H9 (cell line): ENCODE measurements around the gene SETSIP. TPM values are rescaled to one million over a fixed set of nuclear protein-coding genes. Genes with fewer than 3 reads are reported as not detected.

Source experiments
- DNase-seq: peaks from one replicate; pipeline ENCODE4 v3.0.0-alpha.2; 2017
- H2AFZ ChIP-seq: one replicate; pipeline ENCODE4 v1.6.1; 2013; ENCODE audit warnings: mild to moderate bottlenecking, low read length, control low read depth, moderate library complexity
- H2AK5ac ChIP-seq: 2 replicates; pipeline ENCODE4 v1.6.1; 2013; ENCODE audit warnings: low read length, control low read depth, mixed read lengths; ENCODE audit not compliant: insufficient read length
- H2BK120ac ChIP-seq: one replicate; pipeline ENCODE4 v1.6.1; 2013; ENCODE audit warnings: low read depth, mild to moderate bottlenecking, low read length, control low read depth, inconsistent platforms; ENCODE audit not compliant: poor library complexity, severe bottlenecking
- H2BK12ac ChIP-seq: 2 replicates; pipeline ENCODE4 v1.6.1; 2013; ENCODE audit warnings: low read length, control low read depth, mixed read lengths, low read depth; ENCODE audit not compliant: insufficient read length
- H2BK15ac ChIP-seq: 2 replicates; pipeline ENCODE4 v1.6.1; 2013; ENCODE audit warnings: low read depth, low read length, control low read depth
- H2BK20ac ChIP-seq: one replicate; pipeline ENCODE4 v1.6.1; 2013; ENCODE audit warnings: low read depth, mild to moderate bottlenecking, low read length, control low read depth, inconsistent platforms; ENCODE audit not compliant: poor library complexity, severe bottlenecking
- H2BK5ac ChIP-seq: 2 replicates; pipeline ENCODE4 v1.6.1; 2013; ENCODE audit warnings: low read length, control low read depth, mixed read lengths; ENCODE audit not compliant: insufficient read length
- H3K14ac ChIP-seq: 2 replicates; pipeline ENCODE4 v1.6.1; 2013; ENCODE audit warnings: low read length, control low read depth; ENCODE audit not compliant: insufficient read depth
- H3K18ac ChIP-seq: 2 replicates; pipeline ENCODE4 v1.6.1; 2013; ENCODE audit warnings: low read depth, mild to moderate bottlenecking, mixed read lengths, low read length, control low read depth; ENCODE audit not compliant: insufficient read length
- H3K23ac ChIP-seq: 2 replicates; pipeline ENCODE4 v1.6.1; 2013; ENCODE audit warnings: low read length, control low read depth, mixed read lengths, low read depth; ENCODE audit not compliant: insufficient read length
- H3K23me2 ChIP-seq: 2 replicates; pipeline ENCODE4 v1.6.1; 2013; ENCODE audit warnings: low read depth, mild to moderate bottlenecking, mixed read lengths, low read length, control low read depth; ENCODE audit not compliant: insufficient read length, poor library complexity, severe bottlenecking
- H3K27ac ChIP-seq: 2 replicates; pipeline ENCODE4 v1.5.1; 2013; ENCODE audit warnings: low read length, control low read depth, mixed read lengths, low read depth; ENCODE audit not compliant: insufficient read length
- H3K27me3 ChIP-seq: 2 replicates; pipeline ENCODE4 v1.6.1; 2013; ENCODE audit warnings: low read length, control low read depth, inconsistent platforms; ENCODE audit not compliant: insufficient read depth
- H3K4ac ChIP-seq: 2 replicates; pipeline ENCODE4 v1.6.1; 2013; ENCODE audit warnings: low read depth, mild to moderate bottlenecking, control low read depth, inconsistent platforms, low read length, moderate library complexity
- H3K4me1 ChIP-seq: 2 replicates; pipeline ENCODE4 v1.6.1; 2013; ENCODE audit warnings: low read length, control low read depth, inconsistent platforms; ENCODE audit not compliant: insufficient read depth
- H3K4me2 ChIP-seq: 2 replicates; pipeline ENCODE4 v1.6.1; 2013; ENCODE audit warnings: low read length, control low read depth, mixed read lengths; ENCODE audit not compliant: insufficient read length, insufficient read depth
- H3K56ac ChIP-seq: 2 replicates; pipeline ENCODE4 v1.6.1; 2013; ENCODE audit warnings: low read depth, mild to moderate bottlenecking, mixed read lengths, low read length, control low read depth; ENCODE audit not compliant: insufficient read length
- H3K79me1 ChIP-seq: 2 replicates; pipeline ENCODE4 v1.6.1; 2013; ENCODE audit warnings: low read depth, mild to moderate bottlenecking, moderate library complexity, low read length, control low read depth, inconsistent platforms; ENCODE audit not compliant: insufficient read depth, poor library complexity, severe bottlenecking
- H3K79me2 ChIP-seq: 2 replicates; pipeline ENCODE4 v1.6.1; 2013; ENCODE audit warnings: low read length, control low read depth, inconsistent platforms; ENCODE audit not compliant: insufficient read depth
- H3K9ac ChIP-seq: 2 replicates; pipeline ENCODE4 v1.6.1; 2013; ENCODE audit warnings: low read length, control low read depth, mixed read lengths; ENCODE audit not compliant: insufficient read length; ENCODE audit errors: extremely low read depth
- H3K9me3 ChIP-seq: one replicate; pipeline ENCODE4 v1.6.1; 2013; ENCODE audit warnings: low read depth, low read length, inconsistent platforms; ENCODE audit not compliant: control insufficient read depth
- H3T11ph ChIP-seq: one replicate; pipeline ENCODE4 v1.6.1; 2013; ENCODE audit warnings: mild to moderate bottlenecking, low read length, control low read depth, inconsistent platforms
- H4K20me1 ChIP-seq: one replicate; pipeline ENCODE4 v1.6.1; 2013; ENCODE audit not compliant: control insufficient read depth, insufficient read length, insufficient read depth
- H4K5ac ChIP-seq: 2 replicates; pipeline ENCODE4 v1.6.1; 2013; ENCODE audit warnings: low read depth, mild to moderate bottlenecking, mixed read lengths, low read length, control low read depth; ENCODE audit not compliant: insufficient read length
- H4K8ac ChIP-seq: replicated peaks from 2 replicates; pipeline ENCODE4 v1.6.1; 2013; ENCODE audit warnings: low read length, control low read depth, mixed read lengths, low read depth; ENCODE audit not compliant: insufficient read length
- H4K91ac ChIP-seq: 2 replicates; pipeline ENCODE4 v1.6.1; 2013; ENCODE audit warnings: low read depth, mild to moderate bottlenecking, moderate library complexity, mixed read lengths, low read length, control low read depth; ENCODE audit not compliant: insufficient read length
- H3K27ac Mint-ChIP-seq, 3 experiments: 2 replicates in 2 of 3; 3 replicates in 1 of 3; pipeline ENCODE4 v1.8.0; 2020 to 2021; ENCODE audit warnings: mixed read lengths in 3 of 3, mild to moderate bottlenecking in 1 of 3, moderate library complexity in 1 of 3
- H3K27me3 Mint-ChIP-seq: 2 replicates; pipeline ENCODE4 v1.8.0; 2021; ENCODE audit warnings: low read depth, mild to moderate bottlenecking, moderate library complexity, mixed read lengths
- H3K36me3 Mint-ChIP-seq, 3 experiments: 2 replicates in 2 of 3; 3 replicates in 1 of 3; pipeline ENCODE4 v1.8.0; 2020 to 2021; ENCODE audit warnings: low read depth in 3 of 3, mixed read lengths in 3 of 3; ENCODE audit not compliant: insufficient read depth in 1 of 3
- H3K4me1 Mint-ChIP-seq, 2 experiments: 2 replicates each; pipeline ENCODE4 v1.8.0; 2020; ENCODE audit warnings: mixed read lengths in 2 of 2
- H3K4me3 Mint-ChIP-seq, 2 experiments: 2 replicates in 1 of 2; 3 replicates in 1 of 2; pipeline ENCODE4 v1.8.0; 2020 to 2021; ENCODE audit warnings: mild to moderate bottlenecking in 2 of 2, mixed read lengths in 2 of 2, moderate library complexity in 1 of 2
- H3K9me3 Mint-ChIP-seq, 2 experiments: 2 replicates in 1 of 2; 3 replicates in 1 of 2; pipeline ENCODE4 v1.8.0; 2020; ENCODE audit warnings: mild to moderate bottlenecking in 2 of 2, mixed read lengths in 2 of 2, moderate library complexity in 1 of 2
- CTCF ChIP-seq: fragments of 200-600 bp; sonication (generic); conservative IDR thresholded peaks from 3 replicates; pipeline ENCODE4 v1.8.0; 2021; ENCODE audit warnings: antibody characterized with exemption, mild to moderate bottlenecking
- WGBS: extraction: QIAGEN DNeasy Blood & Tissue Kit; methylation state at CpG from one replicate; pipeline ENCODE4 v1.1.7; 2013; ENCODE audit warnings: missing lambda C conversion rate, low lambda C conversion rate, mixed read lengths; ENCODE audit not compliant: insufficient read length; ENCODE audit errors: extremely low coverage; 5-methylcytosine and 5-hydroxymethylcytosine counted together
- total RNA-seq: library from RNA; stranded (reverse); gene quantifications from 2 replicates; pipeline ENCODE4 v1.2.1, GENCODE V29; 2021

The SETSIP gene
- total RNA-seq, 1 experiment from 2014 or later, result 0.35 TPM

- no peaks in the 10 kb centered on the region; the same call in 1 of the 2 replicates for H3K4me1 ChIP-seq
- H3K27me3 Mint-ChIP-seq, result peaks cover 18% of the 10 kb centered on the region
- H3T11ph ChIP-seq, result no peak overlapping the region
- no peak overlapping the region for H3K27ac Mint-ChIP-seq
- H3K79me2 ChIP-seq, result no peaks in the 10 kb centered on the region
- H4K91ac ChIP-seq, result no peak overlapping the region
- H3K27ac ChIP-seq, result no peak overlapping the region
- no peak overlapping the region for H3K18ac ChIP-seq
- WGBS, result no CpG with 5 or more reads among the region's 6 CpGs
- DNase-seq, result no peak
- no peak overlapping the region for H4K5ac ChIP-seq
- no peaks in the 10 kb centered on the region; the same call in 1 of the 2 replicates for H3K27me3 ChIP-seq
- no peak overlapping the region for H3K56ac ChIP-seq
- H3K9ac ChIP-seq, result no peak overlapping the region
- H3K79me1 ChIP-seq, result no peaks in the 10 kb centered on the region
- no peaks in the 10 kb centered on the region for H4K20me1 ChIP-seq
- H2BK12ac ChIP-seq, result no peak overlapping the region
- H3K9me3 Mint-ChIP-seq, result peaks cover 9% of the 10 kb centered on the region in 2 experiments; a peak in 4 of 5 replicates
- H4K8ac ChIP-seq, result no peak overlapping the region
- H2AFZ ChIP-seq, result no peak overlapping the region
- TF ChIP-seq CTCF, result no peak
- no peak overlapping the region for H2BK15ac ChIP-seq
- no peak overlapping the region for H3K4ac ChIP-seq
- H3K4me3 Mint-ChIP-seq, result no peak overlapping the region
- no peak overlapping the region for H3K4me2 ChIP-seq
- H3K9me3 ChIP-seq, result no peaks in the 10 kb centered on the region
- no peak overlapping the region for H3K14ac ChIP-seq
- H2AK5ac ChIP-seq, result no peak overlapping the region
- peaks cover 4 to 10% (median 9%) of the 10 kb centered on the region in 3 experiments; a peak in 6 of 7 replicates for H3K36me3 Mint-ChIP-seq
- no peak overlapping the region for H2BK20ac ChIP-seq
- no peak overlapping the region for H3K23ac ChIP-seq
- H3K23me2 ChIP-seq, result peaks cover 11% of the 10 kb centered on the region
- H2BK5ac ChIP-seq, result no peak overlapping the region
- H2BK120ac ChIP-seq, result no peak overlapping the region
- H3K4me1 Mint-ChIP-seq, result peaks cover 12 to 14% of the 10 kb centered on the region in 2 experiments
Measured at GRCh38 chr1:92031281-92032110, 43.7 kb downstream of the SETSIP start.
